Neural cell (in vitro differentiated cells): Measurements from ENCODE around the gene LRRC10B. TPM values are rescaled to one million over a fixed set of nuclear protein-coding genes. Genes with fewer than 3 reads are reported as not detected.

Experiments
- H2AFZ ChIP-seq: fragments of 200-600, 300-800 bp; sonication (generic), shearing (Covaris generic); 2 replicates; pipeline ENCODE4 v1.6.0; 2014; ENCODE audit warnings: low read depth, mild to moderate bottlenecking, antibody characterized with exemption, low read length, moderate library complexity
- H3F3A ChIP-seq: fragments of 200-600 bp; shearing (Covaris generic); 2 replicates; pipeline ENCODE4 v1.6.1; 2016; ENCODE audit warnings: mild to moderate bottlenecking, moderate library complexity, mixed read lengths, antibody characterized with exemption, low read length; ENCODE audit not compliant: insufficient read depth, poor library complexity, severe bottlenecking
- H3K27ac ChIP-seq: fragments of 200-600, 300-800 bp; sonication (generic), shearing (Covaris generic); 2 replicates; pipeline ENCODE4 v1.5.1; 2014; ENCODE audit warnings: mild to moderate bottlenecking, low read length, moderate library complexity
- H3K27me3 ChIP-seq: fragments of 300-800, 200-600 bp; sonication (generic), shearing (Covaris generic); 2 replicates; pipeline ENCODE4 v1.6.0; 2014; ENCODE audit warnings: mild to moderate bottlenecking, low read depth, low read length, moderate library complexity; ENCODE audit not compliant: insufficient read depth
- H3K36me3 ChIP-seq: fragments of 300-800, 200-600 bp; sonication (generic), shearing (Covaris generic); 2 replicates; pipeline ENCODE4 v1.5.1; 2014; ENCODE audit warnings: mild to moderate bottlenecking, antibody characterized with exemption, low read length, moderate library complexity; ENCODE audit not compliant: insufficient read depth
- H3K4me2 ChIP-seq: fragments of 300-800, 200-600 bp; sonication (generic), shearing (Covaris generic); 2 replicates; pipeline ENCODE4 v1.6.0; 2014; ENCODE audit warnings: mild to moderate bottlenecking, low read length
- H3K4me3 ChIP-seq: fragments of 300-800, 200-600 bp; sonication (generic), shearing (Covaris generic); 2 replicates; pipeline ENCODE4 v1.5.1; 2014; ENCODE audit warnings: mild to moderate bottlenecking, low read length, moderate library complexity
- H3K79me2 ChIP-seq: fragments of 200-600 bp; shearing (Covaris generic); replicated peaks from 2 replicates; pipeline ENCODE4 v1.6.0; 2014; ENCODE audit warnings: mild to moderate bottlenecking, low read length, moderate library complexity; ENCODE audit not compliant: insufficient read depth
- H3K9ac ChIP-seq: fragments of 300-800, 200-600 bp; sonication (generic), shearing (Covaris generic); 2 replicates; pipeline ENCODE4 v1.6.1; 2016; ENCODE audit warnings: mild to moderate bottlenecking, low read length, mixed read lengths
- H3K9me2 ChIP-seq: fragments of 200-600 bp; shearing (Covaris generic); 2 replicates; pipeline ENCODE4 v1.6.1; 2016; ENCODE audit warnings: mild to moderate bottlenecking, low read length, mixed read lengths; ENCODE audit not compliant: insufficient read depth
- H3K9me3 ChIP-seq: fragments of 200-600, 300-800 bp; sonication (generic), shearing (Covaris generic); 2 replicates; pipeline ENCODE4 v1.6.1; 2016; ENCODE audit warnings: mild to moderate bottlenecking, mixed run types, low read length, moderate library complexity, mixed read lengths
- H4K20me1 ChIP-seq: fragments of 200-600 bp; shearing (Covaris generic); 2 replicates; pipeline ENCODE4 v1.6.1; 2016; ENCODE audit warnings: mild to moderate bottlenecking, mixed run types; ENCODE audit not compliant: insufficient read depth
- EP300 ChIP-seq: fragments of 450-650 bp; conservative IDR thresholded peaks from 2 replicates; pipeline ENCODE4 v1.6.1; 2014; ENCODE audit warnings: antibody characterized with exemption, mild to moderate bottlenecking, moderate library complexity; ENCODE audit not compliant: poor library complexity, severe bottlenecking
- EZH2 ChIP-seq: fragments of 200-600, 300-800 bp; shearing (Covaris generic), sonication (generic); IDR thresholded peaks from 2 replicates; pipeline ENCODE4 v1.6.1; 2014; ENCODE audit warnings: antibody characterized with exemption, low read length, borderline replicate concordance, mild to moderate bottlenecking; ENCODE audit not compliant: insufficient read depth, poor library complexity, severe bottlenecking
- MXI1 ChIP-seq: fragments of 450-650 bp; conservative IDR thresholded peaks from 2 replicates; pipeline ENCODE4 v1.6.1; 2014; ENCODE audit warnings: antibody characterized with exemption, mild to moderate bottlenecking; ENCODE audit not compliant: poor library complexity, severe bottlenecking
- POLR2AphosphoS5 ChIP-seq: IDR thresholded peaks from 2 replicates; pipeline ENCODE4 v1.6.1; 2012
- RAD21 ChIP-seq: fragments of 450-650 bp; conservative IDR thresholded peaks from 2 replicates; pipeline ENCODE4 v1.6.1; 2014; ENCODE audit warnings: antibody characterized with exemption, mild to moderate bottlenecking, moderate library complexity
- SMC3 ChIP-seq: fragments of 450-650 bp; conservative IDR thresholded peaks from 2 replicates; pipeline ENCODE4 v1.6.1; 2014; ENCODE audit warnings: antibody characterized with exemption, mild to moderate bottlenecking, moderate library complexity; ENCODE audit not compliant: poor library complexity
- TAF1 ChIP-seq: IDR thresholded peaks from 2 replicates; pipeline ENCODE4 v1.6.1; 2012; ENCODE audit warnings: low read depth
- polyA plus RNA-seq: library from polyadenylated mRNA; depleted of rRNA; stranded (reverse); fragments of >200 nt; gene quantifications from 2 replicates; pipeline ENCODE4 v1.2.3, GENCODE V29; 2014
- TF ChIP-seq, protein P1 (sequence below): IDR thresholded peaks from 2 replicates; pipeline ENCODE4 v1.6.1; 2012; ENCODE audit warnings: borderline replicate concordance
- TF ChIP-seq, protein P2 (sequence below): fragments of 450-650 bp; IDR thresholded peaks from 2 replicates; pipeline ENCODE4 v1.5.1; 2014; ENCODE audit warnings: antibody characterized with exemption, mild to moderate bottlenecking, moderate library complexity; ENCODE audit not compliant: poor library complexity, severe bottlenecking

The LRRC10B gene
- polyA plus RNA-seq, 1 donor from 2014 or later = 12.4 TPM

DNA sequence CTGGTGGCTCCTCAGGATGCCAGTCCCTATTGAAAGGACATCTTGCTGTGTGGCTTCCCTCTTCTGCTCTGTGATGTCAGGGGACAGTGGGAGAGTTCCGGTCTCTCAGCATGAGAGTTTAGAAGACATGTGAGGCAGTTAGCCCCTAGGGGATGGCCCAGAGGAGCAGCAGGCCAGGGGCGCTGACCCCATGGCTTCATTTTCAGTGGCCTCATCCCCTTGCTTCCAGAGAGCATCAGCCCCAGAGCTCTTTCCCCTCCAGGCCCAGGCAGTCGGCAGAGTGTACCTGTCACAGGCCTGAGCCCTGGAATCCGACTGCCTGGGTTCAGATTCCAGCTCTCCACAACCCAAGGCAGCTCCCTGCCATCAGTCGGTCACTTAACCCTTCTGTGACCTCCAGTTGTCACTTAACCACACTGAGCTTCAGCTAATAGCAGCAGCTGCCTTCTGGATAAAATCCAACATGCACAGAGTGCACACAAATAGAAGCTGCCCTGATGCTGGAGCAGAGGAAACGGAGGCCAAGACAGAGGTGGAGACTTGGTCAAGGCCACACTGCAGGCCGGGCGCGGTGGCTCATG, 14.1 kb upstream of the LRRC10B start:
- Histone ChIP-seq H3K79me2 (no peaks in the 10 kb centered on the region), H4K20me1 (no peaks in the 10 kb centered on the region), H3K9me3 (no peaks in the 10 kb centered on the region), H2AFZ (no peak overlapping the region), H3K4me3 (no peak overlapping the region), H3K9me2 (no peaks in the 10 kb centered on the region), H3K27me3 (no peaks in the 10 kb centered on the region), H3F3A (no peaks in the 10 kb centered on the region), H3K4me2 (no peak overlapping the region), H3K9ac (no peak overlapping the region), H3K36me3 (no peaks in the 10 kb centered on the region), H3K27ac (no peak overlapping the region)
- TF ChIP-seq, protein P1, sequence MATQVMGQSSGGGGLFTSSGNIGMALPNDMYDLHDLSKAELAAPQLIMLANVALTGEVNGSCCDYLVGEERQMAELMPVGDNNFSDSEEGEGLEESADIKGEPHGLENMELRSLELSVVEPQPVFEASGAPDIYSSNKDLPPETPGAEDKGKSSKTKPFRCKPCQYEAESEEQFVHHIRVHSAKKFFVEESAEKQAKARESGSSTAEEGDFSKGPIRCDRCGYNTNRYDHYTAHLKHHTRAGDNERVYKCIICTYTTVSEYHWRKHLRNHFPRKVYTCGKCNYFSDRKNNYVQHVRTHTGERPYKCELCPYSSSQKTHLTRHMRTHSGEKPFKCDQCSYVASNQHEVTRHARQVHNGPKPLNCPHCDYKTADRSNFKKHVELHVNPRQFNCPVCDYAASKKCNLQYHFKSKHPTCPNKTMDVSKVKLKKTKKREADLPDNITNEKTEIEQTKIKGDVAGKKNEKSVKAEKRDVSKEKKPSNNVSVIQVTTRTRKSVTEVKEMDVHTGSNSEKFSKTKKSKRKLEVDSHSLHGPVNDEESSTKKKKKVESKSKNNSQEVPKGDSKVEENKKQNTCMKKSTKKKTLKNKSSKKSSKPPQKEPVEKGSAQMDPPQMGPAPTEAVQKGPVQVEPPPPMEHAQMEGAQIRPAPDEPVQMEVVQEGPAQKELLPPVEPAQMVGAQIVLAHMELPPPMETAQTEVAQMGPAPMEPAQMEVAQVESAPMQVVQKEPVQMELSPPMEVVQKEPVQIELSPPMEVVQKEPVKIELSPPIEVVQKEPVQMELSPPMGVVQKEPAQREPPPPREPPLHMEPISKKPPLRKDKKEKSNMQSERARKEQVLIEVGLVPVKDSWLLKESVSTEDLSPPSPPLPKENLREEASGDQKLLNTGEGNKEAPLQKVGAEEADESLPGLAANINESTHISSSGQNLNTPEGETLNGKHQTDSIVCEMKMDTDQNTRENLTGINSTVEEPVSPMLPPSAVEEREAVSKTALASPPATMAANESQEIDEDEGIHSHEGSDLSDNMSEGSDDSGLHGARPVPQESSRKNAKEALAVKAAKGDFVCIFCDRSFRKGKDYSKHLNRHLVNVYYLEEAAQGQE = no peak
- no peak for TF ChIP-seq POLR2AphosphoS5
- TF ChIP-seq EP300 = no peak
- no peak for TF ChIP-seq MXI1
- no peak for TF ChIP-seq RAD21
- TF ChIP-seq, protein P2, sequence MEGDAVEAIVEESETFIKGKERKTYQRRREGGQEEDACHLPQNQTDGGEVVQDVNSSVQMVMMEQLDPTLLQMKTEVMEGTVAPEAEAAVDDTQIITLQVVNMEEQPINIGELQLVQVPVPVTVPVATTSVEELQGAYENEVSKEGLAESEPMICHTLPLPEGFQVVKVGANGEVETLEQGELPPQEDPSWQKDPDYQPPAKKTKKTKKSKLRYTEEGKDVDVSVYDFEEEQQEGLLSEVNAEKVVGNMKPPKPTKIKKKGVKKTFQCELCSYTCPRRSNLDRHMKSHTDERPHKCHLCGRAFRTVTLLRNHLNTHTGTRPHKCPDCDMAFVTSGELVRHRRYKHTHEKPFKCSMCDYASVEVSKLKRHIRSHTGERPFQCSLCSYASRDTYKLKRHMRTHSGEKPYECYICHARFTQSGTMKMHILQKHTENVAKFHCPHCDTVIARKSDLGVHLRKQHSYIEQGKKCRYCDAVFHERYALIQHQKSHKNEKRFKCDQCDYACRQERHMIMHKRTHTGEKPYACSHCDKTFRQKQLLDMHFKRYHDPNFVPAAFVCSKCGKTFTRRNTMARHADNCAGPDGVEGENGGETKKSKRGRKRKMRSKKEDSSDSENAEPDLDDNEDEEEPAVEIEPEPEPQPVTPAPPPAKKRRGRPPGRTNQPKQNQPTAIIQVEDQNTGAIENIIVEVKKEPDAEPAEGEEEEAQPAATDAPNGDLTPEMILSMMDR = no peak
- no peak for TF ChIP-seq SMC3
- TF ChIP-seq TAF1 = no peak
- no peak for TF ChIP-seq EZH2

DNA sequence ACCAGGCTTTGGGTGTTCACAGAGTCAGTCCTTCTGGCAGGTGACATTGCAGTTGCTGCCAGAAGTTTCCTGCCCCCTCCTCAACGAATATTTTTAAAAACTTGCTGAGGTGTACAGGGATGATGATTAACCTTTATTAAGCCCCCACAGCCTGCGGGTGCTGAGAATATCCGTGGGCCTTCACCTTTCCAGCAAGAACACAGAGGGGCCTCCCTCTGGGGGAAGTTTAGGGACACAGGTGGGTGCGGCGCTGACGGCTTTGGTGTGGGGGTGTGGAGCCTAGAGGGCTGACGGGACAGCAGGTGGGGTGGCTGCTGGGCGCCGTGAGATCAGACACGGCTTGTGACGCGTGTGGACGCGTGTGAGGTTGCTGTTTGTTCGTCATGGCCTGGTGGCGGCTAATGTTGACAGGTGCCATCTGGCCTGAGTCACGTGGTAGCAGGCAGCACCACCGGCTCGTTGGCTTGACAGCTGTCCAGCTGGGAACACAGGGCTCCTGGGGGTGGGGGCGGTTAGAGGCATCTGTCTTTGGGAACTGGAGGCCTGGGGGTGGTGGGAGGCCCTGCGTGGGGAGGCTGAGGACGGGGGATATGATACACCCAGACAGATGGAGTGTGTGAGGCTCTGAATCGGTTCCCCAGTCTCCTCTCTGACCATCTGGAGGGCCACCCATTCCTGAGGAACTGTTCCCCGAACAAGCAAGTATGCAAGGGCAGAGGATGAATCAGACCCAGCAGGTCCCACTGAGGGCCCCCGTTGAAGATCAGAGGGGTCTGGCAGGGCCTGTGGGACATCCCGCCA, 12.5 kb upstream of the LRRC10B start:
- Histone ChIP-seq H3K27me3 (no peaks in the 10 kb centered on the region), H3K9me3 (no peaks in the 10 kb centered on the region), H3K9ac (no peak overlapping the region), H4K20me1 (no peaks in the 10 kb centered on the region), H3K4me3 (no peak overlapping the region), H3K79me2 (no peaks in the 10 kb centered on the region), H2AFZ (no peak overlapping the region), H3K27ac (no peak overlapping the region), H3K4me2 (no peak overlapping the region), H3K9me2 (no peaks in the 10 kb centered on the region), H3K36me3 (no peaks in the 10 kb centered on the region), H3F3A (no peaks in the 10 kb centered on the region)
- TF ChIP-seq EP300 (no peak), SMC3 (no peak), TAF1 (no peak), RAD21 (no peak), MXI1 (no peak), POLR2AphosphoS5 (no peak), EZH2 (no peak)
- TF ChIP-seq, protein P2 = no peak
- TF ChIP-seq, protein P1 = no peak
